HUDEP-2 (cell line): ENCODE results near the gene SP140.
"Not testable (repeated sequence)": the region's sequence is repeated elsewhere in the genome, so short reads cannot be mapped to it uniquely, and the experiment has no call there.

ENCODE experiments used
- DNase-seq, 76 experiments: peaks; one replicate each; lab custom pipeline; 2025; ENCODE audit not compliant: unreplicated experiment in 76 of 76; lab: John Stamatoyannopoulos, UW

SP140 gene

GRCh38 chr2:230324503-230324902 lies 99.0 kb downstream of the SP140 start:
- DNase-seq, result no peak

- no peak for DNase-seq
These were observed 100.0 kb downstream of the SP140 start for GRCh38 chr2:230325316-230326243.

- DNase-seq, result peak in 23 of 76 experiments; percentile 4 to 64 (median 26)
These were observed 101.2 kb downstream of the SP140 start, which contains the start of gene SP140L for GRCh38 chr2:230326453-230327417. SP140L (plus strand) TSS chr2:230327193; CDS start chr2:230327270, 77 bp downstream.

GRCh38 chr2:230327418-230328154 lies 102.0 kb downstream of the SP140 start:
- DNase-seq, result no peak

GRCh38 chr2:230328155-230328458 lies 102.6 kb downstream of the SP140 start:
- no peak for DNase-seq

GRCh38 chr2:230329946-230330605 lies 104.5 kb downstream of the SP140 start:
- DNase-seq, result no peak

- no peak for DNase-seq
These were observed 105.2 kb downstream of the SP140 start for GRCh38 chr2:230330725-230331124.

GRCh38 chr2:230335461-230335863 lies 109.9 kb downstream of the SP140 start:
- DNase-seq, result no peak

GRCh38 chr2:230335864-230336506 lies 110.4 kb downstream of the SP140 start:
- DNase-seq, result no peak

GRCh38 chr2:230341936-230342528 lies 116.5 kb downstream of the SP140 start:
- DNase-seq, result not testable (repeated sequence)

GRCh38 chr2:230343041-230343624 lies 117.6 kb downstream of the SP140 start:
- DNase-seq, result not testable (repeated sequence)

GRCh38 chr2:230343747-230344146 lies 118.2 kb downstream of the SP140 start:
- no peak for DNase-seq

- no peak for DNase-seq
These were observed 120.9 kb downstream of the SP140 start for GRCh38 chr2:230346465-230346864.

- DNase-seq, result no peak
These were observed 121.5 kb downstream of the SP140 start for GRCh38 chr2:230346921-230347533.

- DNase-seq, result no peak
These were observed 122.2 kb downstream of the SP140 start for GRCh38 chr2:230347659-230348305.

- no peak for DNase-seq
These were observed 123.3 kb downstream of the SP140 start for GRCh38 chr2:230348787-230349186.

- DNase-seq, result no peak
These were observed 130.5 kb downstream of the SP140 start for GRCh38 chr2:230356084-230356483.

- no peak for DNase-seq
These were observed 132.8 kb downstream of the SP140 start for GRCh38 chr2:230358305-230358704.
